Measurements from ENCODE around the gene NUDT16. TPM values are rescaled to one million over a fixed set of nuclear protein-coding genes. Genes with fewer than 3 reads are reported as not detected.
A peak's percentile ranks its signal among the peaks of the same experiment; 100 is the strongest.

The NUDT16 gene
- total RNA-seq, 2 donors from 2014 or later, result 21.7 to 41.2 TPM

GRCh38 chr3:131403216-131403895, 21.8 kb downstream of the NUDT16 start:
- Histone ChIP-seq H3K4me3 (no peak overlapping the region), H3K9me3 (no peaks in the 10 kb centered on the region), H3K4me1 (ENCODE audit: control insufficient read depth in 1 of 2, low read depth in 2 of 2) (peaks cover 11 to 22% of the 10 kb centered on the region in 2 donors), H3K27me3 (replicated peaks; ENCODE audit: insufficient read depth) (no peaks in the 10 kb centered on the region), H3K27ac (peak overlapping the region; percentile 48 to 74), H3K36me3 (no peaks in the 10 kb centered on the region)
- DNase-seq (ENCODE audit: low spot score) (no peak), ATAC-seq (ENCODE audit: insufficient number of reproducible peaks, low FRiP score, low read depth) (no peak)
- TF ChIP-seq CTCF (IDR thresholded peaks at IDR 0.05), result no peak

GRCh38 chr3:131405411-131405810, 23.8 kb downstream of the NUDT16 start:
- Histone ChIP-seq H3K27ac (no peak overlapping the region), H3K27me3 (replicated peaks; ENCODE audit: insufficient read depth) (no peaks in the 10 kb centered on the region), H3K4me1 (ENCODE audit: control insufficient read depth in 1 of 2, low read depth in 2 of 2) (peaks cover 11 to 22% of the 10 kb centered on the region in 2 donors), H3K36me3 (no peaks in the 10 kb centered on the region), H3K4me3 (no peak overlapping the region), H3K9me3 (no peaks in the 10 kb centered on the region)
- ATAC-seq (ENCODE audit: insufficient number of reproducible peaks, low FRiP score, low read depth) (no peak), DNase-seq (ENCODE audit: low spot score) (no peak)
- no peak for TF ChIP-seq CTCF (IDR thresholded peaks at IDR 0.05)

GRCh38 chr3:131406274-131406673, 24.7 kb downstream of the NUDT16 start:
- Histone ChIP-seq H3K4me1 (ENCODE audit: control insufficient read depth in 1 of 2, low read depth in 2 of 2) (peaks cover 11 to 22% of the 10 kb centered on the region in 2 donors), H3K9me3 (no peaks in the 10 kb centered on the region), H3K27ac (no peak overlapping the region), H3K36me3 (no peaks in the 10 kb centered on the region), H3K4me3 (no peak overlapping the region), H3K27me3 (replicated peaks; ENCODE audit: insufficient read depth) (no peaks in the 10 kb centered on the region)
- TF ChIP-seq CTCF (IDR thresholded peaks at IDR 0.05), result no peak
- ATAC-seq (ENCODE audit: insufficient number of reproducible peaks, low FRiP score, low read depth) (no peak), DNase-seq (ENCODE audit: low spot score) (no peak)

- Histone ChIP-seq H3K4me1 (ENCODE audit: control insufficient read depth in 1 of 2, low read depth in 2 of 2) (no peaks in the 10 kb centered on the region), H3K4me3 (no peak overlapping the region), H3K36me3 (no peaks in the 10 kb centered on the region), H3K27me3 (replicated peaks; ENCODE audit: insufficient read depth) (no peaks in the 10 kb centered on the region), H3K9me3 (no peaks in the 10 kb centered on the region), H3K27ac (no peak overlapping the region)
- no peak for TF ChIP-seq CTCF (IDR thresholded peaks at IDR 0.05)
- no peak for ATAC-seq (ENCODE audit: insufficient number of reproducible peaks, low FRiP score, low read depth)
- DNase-seq (ENCODE audit: low spot score), result no peak
Measured at GRCh38 chr3:131417751-131418150, 36.2 kb downstream of the NUDT16 start.

GRCh38 chr3:131421301-131421700, 39.7 kb downstream of the NUDT16 start:
- H3K4me3 ChIP-seq, result no peak overlapping the region
- no peaks in the 10 kb centered on the region for H3K36me3 ChIP-seq
- H3K4me1 ChIP-seq (ENCODE audit: control insufficient read depth in 1 of 2, low read depth in 2 of 2), result no peaks in the 10 kb centered on the region
- no peak overlapping the region for H3K27ac ChIP-seq
- no peaks in the 10 kb centered on the region for H3K9me3 ChIP-seq
- DNase-seq (ENCODE audit: low spot score) (no peak), ATAC-seq (ENCODE audit: insufficient number of reproducible peaks, low FRiP score, low read depth) (no peak)
- H3K27me3 ChIP-seq (replicated peaks; ENCODE audit: insufficient read depth), result no peaks in the 10 kb centered on the region
- TF ChIP-seq CTCF (IDR thresholded peaks at IDR 0.05), result no peak
